Measurements from ENCODE around the gene SLA2.
"Not testable (repeated sequence)": the region's sequence is repeated elsewhere in the genome, so short reads cannot be mapped to it uniquely, and the experiment has no call there.

SLA2 gene

GRCh38 chr20:36608388-36608728, 37.6 kb downstream of the SLA2 start:
- Histone ChIP-seq H3K4me1 (ENCODE audit: control insufficient read depth, insufficient read depth, low read length, unreplicated experiment) (peaks cover 15% of the 10 kb centered on the region), H3K79me2 (ENCODE audit: control insufficient read depth, insufficient read depth, low read length, unreplicated experiment) (peaks cover 33% of the 10 kb centered on the region), H3K4me3 (ENCODE audit: low read depth, low read length) (peak overlapping the region; percentile 98; the same call in 1 of the 2 replicates), H3K27ac (ENCODE audit: low read depth, low read length) (0 out of 2 replicates have a peak overlapping the region, but pooled peaks have one; percentile 9), H3K36me3 (ENCODE audit: insufficient read depth, low read length) (peaks cover 35% of the 10 kb centered on the region)
- not testable (repeated sequence) for H3K27me3 ChIP-seq (ENCODE audit: insufficient read depth, low read length); H2AFZ ChIP-seq (ENCODE audit: low read length, unreplicated experiment)

DNA sequence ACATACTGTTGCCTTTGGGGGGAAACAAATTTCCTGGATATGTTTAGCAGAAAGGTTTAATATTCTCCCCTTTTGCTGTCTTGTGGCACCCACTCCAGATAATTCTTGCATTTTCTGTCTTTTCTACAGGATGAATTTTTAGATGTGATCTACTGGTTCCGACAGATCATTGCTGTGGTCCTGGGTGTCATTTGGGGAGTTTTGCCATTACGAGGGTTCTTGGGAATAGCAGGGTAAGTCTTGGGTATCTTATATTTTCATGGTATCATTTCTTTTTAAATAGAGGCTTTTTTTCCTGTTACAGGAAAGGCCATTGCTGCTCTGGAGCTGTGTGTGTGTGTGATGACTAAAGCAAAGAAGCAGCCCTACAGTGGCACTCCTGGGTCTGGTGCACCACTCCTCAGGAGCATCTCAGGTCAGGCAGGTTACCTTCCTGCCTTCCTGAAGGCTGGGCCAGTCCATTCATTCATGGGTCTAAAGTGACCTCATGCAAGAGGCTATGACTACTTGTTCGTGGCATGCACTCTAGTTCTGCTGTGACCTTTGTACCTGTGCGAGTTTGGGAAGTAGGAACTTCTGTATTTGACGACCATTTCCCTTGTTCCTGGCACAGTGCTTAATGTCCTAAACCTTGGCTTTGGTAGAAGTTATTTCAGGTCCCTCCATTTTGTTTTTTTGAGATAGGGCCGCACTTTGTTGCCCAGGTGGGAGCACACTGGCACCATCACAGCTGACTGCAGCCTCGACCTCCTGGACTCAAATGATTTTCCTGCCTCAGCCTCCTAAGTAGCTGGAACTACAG, 38.2 kb downstream of the SLA2 start:
- no peak overlapping the region for H2AFZ ChIP-seq (ENCODE audit: low read length, unreplicated experiment)
- H3K79me2 ChIP-seq (ENCODE audit: control insufficient read depth, insufficient read depth, low read length, unreplicated experiment) = peaks cover 33% of the 10 kb centered on the region
- peak overlapping the region; percentile 68 for H3K27ac ChIP-seq (ENCODE audit: low read depth, low read length)
- H3K36me3 ChIP-seq (ENCODE audit: insufficient read depth, low read length) = peaks cover 31% of the 10 kb centered on the region
- H3K27me3 ChIP-seq (ENCODE audit: insufficient read depth, low read length) = no peaks in the 10 kb centered on the region
- H3K4me1 ChIP-seq (ENCODE audit: control insufficient read depth, insufficient read depth, low read length, unreplicated experiment) = peaks cover 15% of the 10 kb centered on the region
- H3K4me3 ChIP-seq (ENCODE audit: low read depth, low read length) = peak overlapping the region; percentile 98

- Histone ChIP-seq H3K79me2 (ENCODE audit: control insufficient read depth, insufficient read depth, low read length, unreplicated experiment) (peaks cover 33% of the 10 kb centered on the region), H3K27me3 (ENCODE audit: insufficient read depth, low read length) (no peaks in the 10 kb centered on the region), H3K27ac (ENCODE audit: low read depth, low read length) (peak overlapping the region; percentile 68), H2AFZ (ENCODE audit: low read length, unreplicated experiment) (peak overlapping the region; percentile 58), H3K4me3 (ENCODE audit: low read depth, low read length) (peak overlapping the region; percentile 98), H3K36me3 (ENCODE audit: insufficient read depth, low read length) (peaks cover 19% of the 10 kb centered on the region), H3K4me1 (ENCODE audit: control insufficient read depth, insufficient read depth, low read length, unreplicated experiment) (peaks cover 15% of the 10 kb centered on the region)
Measured at GRCh38 chr20:36606158-36607066, 39.6 kb downstream of the SLA2 start.

DNA sequence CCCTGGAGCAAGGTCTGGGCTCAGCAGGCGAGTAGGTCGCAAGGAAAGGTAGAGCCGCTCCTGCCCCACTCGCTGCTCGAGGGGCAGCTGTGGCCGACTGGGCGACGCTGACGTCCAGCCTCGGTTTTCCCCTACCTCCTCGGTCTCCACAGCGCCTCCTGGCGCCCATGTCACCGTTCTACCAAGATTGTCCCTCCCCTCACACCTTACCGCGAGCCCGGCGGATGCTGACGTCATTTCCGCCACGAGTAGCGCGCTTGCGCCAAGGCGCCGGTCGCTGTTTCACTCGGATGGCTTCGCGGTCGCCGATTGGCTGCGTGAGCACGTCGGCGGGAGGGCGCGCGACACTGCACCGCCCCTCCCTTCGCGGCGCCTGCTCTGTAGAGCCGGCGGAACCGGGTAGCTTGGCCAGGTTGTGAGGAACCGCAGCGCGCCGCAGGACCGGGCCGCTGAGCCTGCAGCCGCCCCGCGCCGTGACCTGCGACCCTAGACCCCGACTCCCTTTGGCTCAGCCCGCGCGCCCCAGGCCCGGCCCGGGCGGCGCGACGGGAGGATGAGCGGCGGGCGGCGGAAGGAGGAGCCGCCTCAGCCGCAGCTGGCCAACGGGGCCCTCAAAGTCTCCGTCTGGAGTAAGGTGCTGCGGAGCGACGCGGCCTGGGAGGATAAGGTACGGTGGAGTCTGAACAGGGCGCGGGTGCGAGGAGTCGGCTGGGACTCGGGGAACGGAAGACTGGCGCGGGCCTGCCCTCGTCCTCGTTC, 40.4 kb downstream of the SLA2 start, which contains the start of gene RAB5IF:
Gene RAB5IF, plus strand, starts transcription at position 381 of the 759 bp plus-strand sequence. Its CDS starts 173 bp downstream, at position 554.
- Histone ChIP-seq H3K79me2 (ENCODE audit: control insufficient read depth, insufficient read depth, low read length, unreplicated experiment) (peaks cover 33% of the 10 kb centered on the region), H2AFZ (ENCODE audit: low read length, unreplicated experiment) (peak within 1 kb of the TSS; percentile 89), H3K4me1 (ENCODE audit: control insufficient read depth, insufficient read depth, low read length, unreplicated experiment) (peaks cover 15% of the 10 kb centered on the region), H3K36me3 (ENCODE audit: insufficient read depth, low read length) (peaks cover 15% of the 10 kb centered on the region), H3K27me3 (ENCODE audit: insufficient read depth, low read length) (no peaks in the 10 kb centered on the region), H3K4me3 (ENCODE audit: low read depth, low read length) (peak within 1 kb of the TSS; percentile 98), H3K27ac (ENCODE audit: low read depth, low read length) (peak within 1 kb of the TSS; percentile 68)

DNA sequence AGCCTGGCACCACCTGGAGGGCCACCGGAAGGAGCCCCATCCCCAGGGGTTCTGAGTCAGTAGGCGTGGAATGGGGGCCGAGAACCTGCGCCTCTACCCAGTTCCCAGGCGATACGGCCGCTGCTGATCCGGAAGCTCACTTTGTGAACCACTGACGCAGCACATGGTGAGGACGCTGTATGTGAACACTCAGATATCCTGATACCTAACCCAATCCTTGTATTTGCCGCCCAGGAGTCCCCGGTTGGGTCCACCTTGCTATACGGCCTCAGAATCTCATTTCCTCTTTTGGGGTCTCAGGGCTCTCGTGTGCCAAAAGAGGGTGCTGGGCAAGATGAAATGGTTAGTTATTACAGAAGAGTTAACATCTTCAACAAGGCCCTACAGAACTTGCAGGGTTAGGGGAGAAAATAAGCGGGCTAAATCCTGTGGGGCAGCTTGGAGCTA, 41.0 kb downstream of the SLA2 start:
- Histone ChIP-seq H3K79me2 (ENCODE audit: control insufficient read depth, insufficient read depth, low read length, unreplicated experiment) (peaks cover 33% of the 10 kb centered on the region), H3K4me3 (ENCODE audit: low read depth, low read length) (peak overlapping the region; percentile 65), H3K36me3 (ENCODE audit: insufficient read depth, low read length) (peaks cover 15% of the 10 kb centered on the region), H3K27me3 (ENCODE audit: insufficient read depth, low read length) (no peaks in the 10 kb centered on the region), H3K4me1 (ENCODE audit: control insufficient read depth, insufficient read depth, low read length, unreplicated experiment) (peaks cover 15% of the 10 kb centered on the region), H2AFZ (ENCODE audit: low read length, unreplicated experiment) (peak overlapping the region; percentile 89), H3K27ac (ENCODE audit: low read depth, low read length) (no peak overlapping the region; the same call in 1 of the 2 replicates)

DNA sequence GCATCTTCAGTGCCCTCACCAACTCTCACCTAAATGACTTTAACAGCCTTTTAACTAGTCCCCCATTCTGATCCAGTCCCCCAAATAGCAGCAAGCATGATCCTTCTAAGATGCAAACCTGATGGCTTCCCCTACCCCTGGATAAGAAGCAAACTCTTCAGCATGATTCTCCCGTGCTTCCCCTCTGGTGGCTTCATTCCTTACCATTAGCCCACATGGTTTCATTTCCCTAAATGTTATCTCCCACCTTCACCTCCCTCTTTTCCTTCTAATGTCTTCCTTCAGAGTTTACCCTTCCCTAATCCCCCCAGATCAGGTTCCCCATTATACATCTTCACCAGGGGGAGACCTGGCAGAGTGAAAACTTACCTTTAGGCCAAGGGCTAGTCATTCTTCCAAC, 44.5 kb downstream of the SLA2 start:
- Histone ChIP-seq H3K36me3 (ENCODE audit: insufficient read depth, low read length) (no peaks in the 10 kb centered on the region), H3K4me1 (ENCODE audit: control insufficient read depth, insufficient read depth, low read length, unreplicated experiment) (peaks cover 5% of the 10 kb centered on the region), H2AFZ (ENCODE audit: low read length, unreplicated experiment) (no peak overlapping the region), H3K79me2 (ENCODE audit: control insufficient read depth, insufficient read depth, low read length, unreplicated experiment) (peaks cover 9% of the 10 kb centered on the region), H3K4me3 (ENCODE audit: low read depth, low read length) (no peak overlapping the region), H3K27me3 (ENCODE audit: insufficient read depth, low read length) (no peaks in the 10 kb centered on the region), H3K27ac (ENCODE audit: low read depth, low read length) (no peak overlapping the region)

GRCh38 chr20:36599912-36600345, 46.1 kb downstream of the SLA2 start:
- Histone ChIP-seq H2AFZ (ENCODE audit: low read length, unreplicated experiment) (no peak overlapping the region), H3K36me3 (ENCODE audit: insufficient read depth, low read length) (no peaks in the 10 kb centered on the region), H3K4me1 (ENCODE audit: control insufficient read depth, insufficient read depth, low read length, unreplicated experiment) (peaks cover 2% of the 10 kb centered on the region), H3K4me3 (ENCODE audit: low read depth, low read length) (no peak overlapping the region), H3K27me3 (ENCODE audit: insufficient read depth, low read length) (no peaks in the 10 kb centered on the region), H3K27ac (ENCODE audit: low read depth, low read length) (no peak overlapping the region), H3K79me2 (ENCODE audit: control insufficient read depth, insufficient read depth, low read length, unreplicated experiment) (no peaks in the 10 kb centered on the region)

DNA sequence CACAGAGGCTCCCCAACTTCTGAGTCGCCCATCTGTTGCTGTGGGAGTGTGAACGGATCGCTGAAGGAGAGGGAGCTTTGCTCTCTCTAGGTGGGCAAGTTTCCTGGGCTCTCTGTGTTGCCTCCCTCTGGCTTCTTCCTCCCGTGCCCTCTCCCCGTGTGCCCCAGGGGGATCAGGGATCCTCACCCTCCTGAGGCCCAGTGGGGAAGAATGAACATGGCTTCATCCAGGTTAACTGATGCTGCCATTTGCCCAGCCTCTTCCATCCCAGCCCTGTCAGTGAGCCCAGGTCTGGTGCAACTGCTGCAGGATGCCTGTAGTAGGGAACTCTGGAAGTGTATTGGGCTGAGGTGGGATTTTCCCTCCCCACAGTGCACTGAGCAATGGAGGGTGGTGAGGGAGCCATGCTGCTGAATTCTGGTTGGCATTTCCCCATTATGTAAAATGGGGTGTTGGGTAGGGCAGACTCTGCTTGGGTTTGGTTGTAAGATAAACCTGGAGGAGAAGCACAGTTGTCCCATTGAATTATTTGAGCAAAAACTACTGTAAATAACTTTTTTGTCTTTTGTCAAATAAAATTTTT, 52.6 kb downstream of the SLA2 start:
- H3K27me3 ChIP-seq (ENCODE audit: insufficient read depth, low read length) = no peaks in the 10 kb centered on the region
- no peak overlapping the region for H3K4me3 ChIP-seq (ENCODE audit: low read depth, low read length)
- no peaks in the 10 kb centered on the region for H3K4me1 ChIP-seq (ENCODE audit: control insufficient read depth, insufficient read depth, low read length, unreplicated experiment)
- no peaks in the 10 kb centered on the region for H3K36me3 ChIP-seq (ENCODE audit: insufficient read depth, low read length)
- H3K27ac ChIP-seq (ENCODE audit: low read depth, low read length) = no peak overlapping the region
- H3K79me2 ChIP-seq (ENCODE audit: control insufficient read depth, insufficient read depth, low read length, unreplicated experiment) = no peaks in the 10 kb centered on the region
- no peak overlapping the region for H2AFZ ChIP-seq (ENCODE audit: low read length, unreplicated experiment)

- no peak overlapping the region for H3K27ac ChIP-seq (ENCODE audit: low read depth, low read length)
Measured at GRCh38 chr20:36591854-36592641, 53.9 kb downstream of the SLA2 start.

More at GRCh38 chr20:36591854-36592641, 53.9 kb downstream of the SLA2 start:
- Histone ChIP-seq H2AFZ (ENCODE audit: low read length, unreplicated experiment) (no peak overlapping the region), H3K27me3 (ENCODE audit: insufficient read depth, low read length) (no peaks in the 10 kb centered on the region), H3K4me3 (ENCODE audit: low read depth, low read length) (no peak overlapping the region), H3K4me1 (ENCODE audit: control insufficient read depth, insufficient read depth, low read length, unreplicated experiment) (no peaks in the 10 kb centered on the region), H3K79me2 (ENCODE audit: control insufficient read depth, insufficient read depth, low read length, unreplicated experiment) (no peaks in the 10 kb centered on the region), H3K36me3 (ENCODE audit: insufficient read depth, low read length) (no peaks in the 10 kb centered on the region)

Measured in ACC112 (cell line).